Activated T-helper 1 cell treated with anti-CD3 and anti-CD28 coated beads, Interleukin-12 subunit alpha, Interleukin-12 subunit beta, Interleukin-2, Interleukin-4 antibody, amounts not matched to agents 30 ng/mL and 10 ng/mL and 1 ng/mL, durations not matched to agents 14 hours and 24 hours and 36 hours (primary cell): ENCODE measurements around the gene NR1H2. TPM values are rescaled to one million over a fixed set of nuclear protein-coding genes. Genes with fewer than 3 reads are reported as not detected.

ENCODE experiments used
- DNase-seq: peaks from one replicate; pipeline ENCODE4 v3.0.0; 2021; ENCODE audit warnings: low spot score
- H3K27ac Mint-ChIP-seq: one replicate; pipeline ENCODE4 v1.8.0; 2021; ENCODE audit warnings: mild to moderate bottlenecking, mixed read lengths
- H3K27me3 Mint-ChIP-seq: one replicate; pipeline ENCODE4 v1.8.0; 2022; ENCODE audit warnings: mild to moderate bottlenecking, moderate library complexity, mixed read lengths; ENCODE audit not compliant: insufficient read depth
- H3K36me3 Mint-ChIP-seq: one replicate; pipeline ENCODE4 v1.8.0; 2021; ENCODE audit warnings: low read depth, mixed read lengths
- H3K4me1 Mint-ChIP-seq: one replicate; pipeline ENCODE4 v1.8.0; 2021; ENCODE audit warnings: low read depth, mixed read lengths
- H3K4me3 Mint-ChIP-seq: one replicate; pipeline ENCODE4 v1.8.0; 2021; ENCODE audit warnings: mild to moderate bottlenecking, moderate library complexity, mixed read lengths
- H3K9me3 Mint-ChIP-seq: one replicate; pipeline ENCODE4 v1.8.0; 2021; ENCODE audit warnings: mixed read lengths
- intact Hi-C: fragments of 100-400 bp; cut with micrococcal nuclease; formaldehyde crosslinking; loops from one replicate; pipeline ENCODE4 v1.15.1; 2024
- total RNA-seq: library from RNA; stranded (reverse); gene quantifications from 2 replicates; pipeline ENCODE4 v1.2.3, GENCODE V29; 2022

NR1H2 gene
- total RNA-seq, 1 donor from 2014 or later: 84.8 TPM

- peak overlapping the region; percentile 89 for H3K4me3 Mint-ChIP-seq
- intact Hi-C loops: loop anchor here (1.0 to 2.0 kb wide), 5 partner anchors 30 to 80 kb away; partner anchors contain the start of genes EMC10, GARIN5A, JOSD2 and POLD1
- peaks cover 12% of the 10 kb centered on the region for H3K4me1 Mint-ChIP-seq
- peak overlapping the region; percentile 93 for H3K27ac Mint-ChIP-seq
- no peaks in the 10 kb centered on the region for H3K9me3 Mint-ChIP-seq
- no peak for DNase-seq
- no peaks in the 10 kb centered on the region for H3K36me3 Mint-ChIP-seq
- peaks cover 13% of the 10 kb centered on the region for H3K27me3 Mint-ChIP-seq
These were observed 54.7 kb downstream of the NR1H2 start for GRCh38 chr19:50430888-50431342.

GRCh38 chr19:50431343-50432220 lies 55.3 kb downstream of the NR1H2 start:
- H3K4me3 Mint-ChIP-seq: peak overlapping the region; percentile 89
- no peaks in the 10 kb centered on the region for H3K9me3 Mint-ChIP-seq
- DNase-seq: peak; percentile 88
- H3K27ac Mint-ChIP-seq: peak overlapping the region; percentile 93
- H3K27me3 Mint-ChIP-seq: peaks cover 13% of the 10 kb centered on the region
- intact Hi-C loops: loop anchor here (1.0 to 2.0 kb wide), 5 partner anchors 29 to 79 kb away; partner anchors contain the start of genes EMC10, GARIN5A, JOSD2 and POLD1
- no peaks in the 10 kb centered on the region for H3K36me3 Mint-ChIP-seq
- peaks cover 12% of the 10 kb centered on the region for H3K4me1 Mint-ChIP-seq

DNA sequence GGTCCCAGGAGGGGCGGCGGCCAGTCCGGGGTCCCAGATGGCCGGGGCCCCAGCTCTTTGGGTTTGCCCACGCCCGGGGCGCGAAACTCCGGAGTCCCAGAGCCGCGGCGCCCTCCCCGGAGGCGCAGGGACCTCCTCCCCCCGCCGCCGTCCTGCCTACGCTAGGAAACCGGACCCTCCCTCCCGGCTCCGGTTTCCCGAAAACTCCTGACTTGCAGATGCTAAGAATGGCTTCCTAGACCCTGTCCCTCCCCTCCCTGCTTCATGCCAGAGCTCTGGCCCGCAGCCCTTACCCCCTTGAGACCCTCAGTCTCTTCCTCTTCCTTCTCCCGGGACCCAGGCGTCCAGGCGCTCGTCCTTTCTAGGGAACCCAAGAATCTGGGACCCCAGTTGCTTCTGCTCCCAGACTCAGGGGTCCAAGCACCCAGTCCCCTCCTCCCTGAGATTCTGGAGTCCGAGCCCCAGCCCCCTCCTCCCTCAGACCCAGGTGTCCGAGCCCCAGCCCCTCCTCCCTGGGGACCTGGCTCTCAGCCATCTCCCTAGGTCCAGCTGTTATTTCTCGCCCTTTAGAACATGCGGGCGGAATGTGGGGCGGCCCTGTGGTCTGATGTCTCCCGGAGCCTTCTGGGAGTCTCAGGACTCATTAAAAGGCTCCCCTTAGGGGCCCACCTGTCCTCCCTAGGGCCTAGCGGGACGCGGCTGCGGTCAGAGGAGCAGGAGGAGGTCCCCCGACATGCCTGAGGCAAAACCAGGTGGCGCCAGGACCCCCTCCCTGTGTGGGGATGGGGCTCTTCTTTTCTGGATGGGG lies 56.2 kb downstream of the NR1H2 start, which contains the start of gene MYBPC2:
Gene MYBPC2 (plus strand): TSS at position 672 of the 808 bp plus-strand sequence. CDS start 62 bp downstream, at position 734.
- H3K36me3 Mint-ChIP-seq: no peaks in the 10 kb centered on the region
- no peaks in the 10 kb centered on the region for H3K9me3 Mint-ChIP-seq
- peak within 1 kb of the TSS; percentile 89 for H3K4me3 Mint-ChIP-seq
- peaks cover 13% of the 10 kb centered on the region for H3K27me3 Mint-ChIP-seq
- peaks cover 12% of the 10 kb centered on the region for H3K4me1 Mint-ChIP-seq
- intact Hi-C loops: no loop called here
- H3K27ac Mint-ChIP-seq: peak within 1 kb of the TSS; percentile 93
- no peak for DNase-seq

Other genes with a start within 250 kb of the NR1H2 start
- gene IZUMO2, start 213.2 kb upstream of the NR1H2 start, total RNA-seq: not detected in 2 replicates
- not detected in 2 replicates for gene MYH14, start 172.8 kb upstream of the NR1H2 start, total RNA-seq
- 23.7 and 24.0 TPM in 2 replicates for gene KCNC3, start 47.1 kb upstream of the NR1H2 start, total RNA-seq
- 15.8 and 16.4 TPM in 2 replicates for gene NAPSA, start 10.8 kb upstream of the NR1H2 start, total RNA-seq
- 171 and 178 TPM in 2 replicates for gene POLD1, start 7.9 kb downstream of the NR1H2 start, total RNA-seq
- 1.3 TPM in 2 replicates for gene SPIB, start 42.5 kb downstream of the NR1H2 start, total RNA-seq
- gene MYBPC2, start 56.4 kb downstream of the NR1H2 start, total RNA-seq: 0.22 and 0.47 TPM in 2 replicates
- gene EMC10, start 100.0 kb downstream of the NR1H2 start, total RNA-seq: 90.0 and 95.4 TPM in 2 replicates
- gene GARIN5A, start 100.4 kb downstream of the NR1H2 start, total RNA-seq: 0.39 and 0.88 TPM in 2 replicates
- gene JOSD2, start 134.7 kb downstream of the NR1H2 start, total RNA-seq: 38.5 and 41.7 TPM in 2 replicates
- gene ASPDH, start 137.5 kb downstream of the NR1H2 start, total RNA-seq: not detected in 2 replicates
- gene LRRC4B, start 192.0 kb downstream of the NR1H2 start, total RNA-seq: 0.05 and 0.15 TPM in 2 replicates